Measurements from ENCODE around the gene FASTKD1.

The FASTKD1 gene

DNA sequence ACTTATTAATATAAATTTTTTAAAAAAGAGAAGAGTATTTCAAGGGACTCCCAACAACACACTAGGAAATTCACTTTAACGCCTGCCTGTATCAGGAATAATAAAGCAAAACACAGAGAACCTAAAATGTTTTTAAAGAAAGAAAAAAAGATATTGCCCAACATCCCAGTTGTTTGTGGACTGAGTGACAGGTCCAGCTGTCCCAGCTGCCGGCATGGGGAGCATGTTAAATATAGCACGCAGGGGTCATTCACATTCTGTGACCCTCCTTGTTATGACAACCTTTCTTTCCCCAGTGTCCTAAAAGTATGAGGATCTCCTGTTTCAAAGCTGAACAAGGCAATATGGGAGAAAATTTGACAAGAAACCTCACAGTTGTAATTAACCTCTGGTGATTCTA, 59.7 kb downstream of the FASTKD1 start:
- Mint-ChIP-seq H3K27ac (peak overlapping the region; percentile 49 to 83 (median 60)), H3K4me3 (peak overlapping the region; percentile 56 to 95 (median 88)), H3K9me3 (no peaks in the 10 kb centered on the region), H3K36me3 (ENCODE audit: low read depth) (peaks cover 3% of the 10 kb centered on the region), H3K27me3 (ENCODE audit: low read depth) (no peaks in the 10 kb centered on the region), H3K4me1 (peaks cover 26% of the 10 kb centered on the region)
- TF ChIP-seq, protein P1, sequence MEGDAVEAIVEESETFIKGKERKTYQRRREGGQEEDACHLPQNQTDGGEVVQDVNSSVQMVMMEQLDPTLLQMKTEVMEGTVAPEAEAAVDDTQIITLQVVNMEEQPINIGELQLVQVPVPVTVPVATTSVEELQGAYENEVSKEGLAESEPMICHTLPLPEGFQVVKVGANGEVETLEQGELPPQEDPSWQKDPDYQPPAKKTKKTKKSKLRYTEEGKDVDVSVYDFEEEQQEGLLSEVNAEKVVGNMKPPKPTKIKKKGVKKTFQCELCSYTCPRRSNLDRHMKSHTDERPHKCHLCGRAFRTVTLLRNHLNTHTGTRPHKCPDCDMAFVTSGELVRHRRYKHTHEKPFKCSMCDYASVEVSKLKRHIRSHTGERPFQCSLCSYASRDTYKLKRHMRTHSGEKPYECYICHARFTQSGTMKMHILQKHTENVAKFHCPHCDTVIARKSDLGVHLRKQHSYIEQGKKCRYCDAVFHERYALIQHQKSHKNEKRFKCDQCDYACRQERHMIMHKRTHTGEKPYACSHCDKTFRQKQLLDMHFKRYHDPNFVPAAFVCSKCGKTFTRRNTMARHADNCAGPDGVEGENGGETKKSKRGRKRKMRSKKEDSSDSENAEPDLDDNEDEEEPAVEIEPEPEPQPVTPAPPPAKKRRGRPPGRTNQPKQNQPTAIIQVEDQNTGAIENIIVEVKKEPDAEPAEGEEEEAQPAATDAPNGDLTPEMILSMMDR (IDR thresholded peaks at IDR 0.05; ENCODE audit: unreplicated experiment in 3 of 3), result no peak

DNA sequence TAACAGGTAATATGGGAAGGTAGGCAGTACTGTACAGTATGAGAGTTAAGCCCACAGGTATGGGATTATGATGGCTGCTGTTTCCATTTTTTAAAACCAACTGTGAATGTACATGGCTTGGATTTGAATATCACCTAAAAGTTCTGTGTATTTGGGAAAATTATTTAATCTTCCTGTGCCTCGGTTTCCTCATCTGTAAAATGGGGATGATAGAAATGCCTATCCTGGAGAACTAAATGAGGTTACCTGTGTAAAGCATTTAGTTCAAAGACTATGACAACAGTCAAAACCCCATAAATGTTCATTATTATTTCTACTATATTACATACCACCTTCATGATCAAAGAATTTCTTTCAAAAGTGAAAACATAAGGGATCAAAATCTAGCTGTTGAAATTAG, 60.6 kb downstream of the FASTKD1 start:
- no peaks in the 10 kb centered on the region for H3K27me3 Mint-ChIP-seq (ENCODE audit: low read depth)
- TF ChIP-seq, protein P1 (IDR thresholded peaks at IDR 0.05; ENCODE audit: unreplicated experiment in 3 of 3), result no peak
- peaks cover 26% of the 10 kb centered on the region for H3K4me1 Mint-ChIP-seq
- H3K4me3 Mint-ChIP-seq, result peak overlapping the region; percentile 25 to 95 (median 81)
- H3K27ac Mint-ChIP-seq, result peak overlapping the region in 2 of 3 experiments; percentile 6 to 83
- H3K36me3 Mint-ChIP-seq (ENCODE audit: low read depth), result peaks cover 5% of the 10 kb centered on the region
- no peaks in the 10 kb centered on the region for H3K9me3 Mint-ChIP-seq

- peaks cover 10% of the 10 kb centered on the region for H3K36me3 Mint-ChIP-seq (ENCODE audit: low read depth)
- H3K27ac Mint-ChIP-seq, result peak overlapping the region in 1 of 3 experiments; percentile 42
- no peaks in the 10 kb centered on the region for H3K27me3 Mint-ChIP-seq (ENCODE audit: low read depth)
- H3K4me1 Mint-ChIP-seq, result peaks cover 29% of the 10 kb centered on the region
- no peaks in the 10 kb centered on the region for H3K9me3 Mint-ChIP-seq
- peak overlapping the region; percentile 65 to 95 (median 81) for H3K4me3 Mint-ChIP-seq
- TF ChIP-seq, protein P1 (IDR thresholded peaks at IDR 0.05; ENCODE audit: unreplicated experiment in 3 of 3), result no peak
These were observed 61.1 kb downstream of the FASTKD1 start for GRCh38 chr2:169512525-169512924.

DNA sequence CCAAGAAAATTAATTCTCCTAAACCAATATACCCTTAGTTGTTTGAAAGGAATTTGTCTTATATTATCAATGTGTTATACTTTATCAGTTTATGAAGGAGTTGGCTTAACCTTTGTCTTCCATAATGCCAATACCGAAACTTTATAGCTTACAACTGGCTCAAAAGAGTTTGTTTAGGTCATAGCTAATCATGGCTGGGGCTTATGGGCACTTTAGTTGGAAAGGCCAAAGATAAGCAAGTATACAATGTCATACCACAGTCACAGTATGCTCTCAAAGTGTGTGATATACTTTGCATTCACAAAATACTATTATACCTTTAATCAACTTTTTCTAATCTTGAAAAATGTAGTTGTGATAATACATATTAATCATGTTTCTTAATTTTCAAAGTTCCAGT, 61.8 kb downstream of the FASTKD1 start:
- Mint-ChIP-seq H3K36me3 (ENCODE audit: low read depth) (peaks cover 17% of the 10 kb centered on the region), H3K4me3 (peak overlapping the region; percentile 54 to 95 (median 81))

GRCh38 chr2:169510496-169510895, 63.2 kb downstream of the FASTKD1 start:
- H3K27ac Mint-ChIP-seq, result peak overlapping the region; percentile 39 to 88 (median 67)
- TF ChIP-seq, protein P1 (IDR thresholded peaks at IDR 0.05; ENCODE audit: unreplicated experiment in 3 of 3), result no peak
- no peaks in the 10 kb centered on the region for H3K9me3 Mint-ChIP-seq
- peaks cover 21% of the 10 kb centered on the region for H3K36me3 Mint-ChIP-seq (ENCODE audit: low read depth)
- H3K4me1 Mint-ChIP-seq, result peaks cover 27% of the 10 kb centered on the region
- no peaks in the 10 kb centered on the region for H3K27me3 Mint-ChIP-seq (ENCODE audit: low read depth)
- H3K4me3 Mint-ChIP-seq, result peak overlapping the region; percentile 63 to 97 (median 85)

More for the DNA sequence above, 61.8 kb downstream of the FASTKD1 start:
- TF ChIP-seq, protein P1 (IDR thresholded peaks at IDR 0.05; ENCODE audit: unreplicated experiment in 3 of 3), result no peak
- H3K27me3 Mint-ChIP-seq (ENCODE audit: low read depth), result no peaks in the 10 kb centered on the region
- peaks cover 35% of the 10 kb centered on the region for H3K4me1 Mint-ChIP-seq
- H3K27ac Mint-ChIP-seq, result peak overlapping the region in 1 of 3 experiments; percentile 42
- no peaks in the 10 kb centered on the region for H3K9me3 Mint-ChIP-seq

- Mint-ChIP-seq H3K4me1 (peaks cover 22% of the 10 kb centered on the region), H3K9me3 (no peaks in the 10 kb centered on the region), H3K27ac (peak overlapping the region; percentile 67 to 92 (median 88)), H3K27me3 (ENCODE audit: low read depth) (no peaks in the 10 kb centered on the region), H3K36me3 (ENCODE audit: low read depth) (peaks cover 23% of the 10 kb centered on the region), H3K4me3 (peak overlapping the region; percentile 63 to 97 (median 85))
- TF ChIP-seq, protein P1 (IDR thresholded peaks at IDR 0.05; ENCODE audit: unreplicated experiment in 3 of 3), result no peak
These were observed 63.7 kb downstream of the FASTKD1 start for GRCh38 chr2:169509955-169510354.
